ENCODE data around the gene C2.
"Not testable (repeated sequence)": the region's sequence is repeated elsewhere in the genome, so short reads cannot be mapped to it uniquely, and the experiment has no call there.

Gene C2

DNA sequence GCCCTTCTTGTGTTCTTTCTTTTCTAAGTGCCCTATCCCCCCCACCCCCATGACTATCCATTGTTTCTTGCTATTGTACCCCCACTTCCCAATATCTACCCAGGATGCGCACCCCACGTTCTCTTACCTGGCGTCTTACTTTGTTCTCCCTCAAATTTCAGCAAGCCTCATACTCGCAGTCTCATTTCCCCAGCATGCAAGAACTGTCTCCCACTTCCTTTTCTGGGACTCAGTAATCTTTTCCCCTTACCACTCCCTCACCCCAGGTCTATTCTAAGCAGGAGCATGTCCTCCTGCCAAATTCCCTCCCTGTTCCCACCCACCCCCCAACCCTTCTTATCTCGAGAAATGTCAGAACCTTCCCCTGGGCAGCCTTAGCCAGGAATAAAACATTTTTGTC, 28.3 kb upstream of the C2 start:
- no peak for DNase-seq (ENCODE audit: low read depth)

DNA sequence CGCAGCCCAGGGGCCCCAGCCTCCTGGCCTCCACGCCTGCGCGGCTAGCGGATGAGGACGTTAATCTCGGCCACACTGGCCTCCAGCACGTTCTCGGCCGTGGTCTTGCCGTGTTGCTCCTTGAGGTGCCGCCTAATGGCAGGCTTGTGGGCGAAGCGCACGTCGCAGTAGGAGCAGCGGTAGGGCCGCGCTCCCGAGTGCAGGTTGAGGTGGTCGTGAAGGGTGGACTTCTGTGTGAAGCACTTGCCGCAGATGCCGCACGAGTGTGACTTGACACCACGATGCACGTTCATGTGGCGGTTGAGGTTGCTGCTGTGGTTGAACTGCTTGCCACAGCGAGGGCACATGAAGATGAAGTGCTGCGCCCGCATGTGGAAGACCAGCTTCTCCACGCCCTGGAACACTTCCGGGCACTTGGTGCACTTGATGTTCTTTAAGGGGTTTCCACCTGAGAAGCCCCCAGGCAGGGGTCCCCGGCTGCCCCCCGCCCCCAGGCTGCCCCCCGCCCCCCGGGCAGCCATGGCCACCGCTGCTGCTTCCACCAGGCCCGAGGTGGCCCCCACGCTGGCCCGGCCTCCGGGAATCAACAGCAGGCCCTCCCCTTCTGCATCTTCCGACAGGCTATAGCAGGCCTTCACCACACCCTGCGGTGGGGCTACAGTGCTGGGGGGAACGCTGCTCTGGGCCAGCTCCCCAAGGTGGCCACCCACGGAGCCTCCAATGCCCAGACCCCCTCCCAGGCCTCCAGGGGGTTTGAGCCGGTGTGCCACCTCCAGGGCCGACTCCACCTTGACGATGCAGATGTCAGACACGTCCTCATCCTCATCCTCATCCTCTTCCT, 27.4 kb upstream of the C2 start:
- no peak for DNase-seq (ENCODE audit: low read depth)

DNA sequence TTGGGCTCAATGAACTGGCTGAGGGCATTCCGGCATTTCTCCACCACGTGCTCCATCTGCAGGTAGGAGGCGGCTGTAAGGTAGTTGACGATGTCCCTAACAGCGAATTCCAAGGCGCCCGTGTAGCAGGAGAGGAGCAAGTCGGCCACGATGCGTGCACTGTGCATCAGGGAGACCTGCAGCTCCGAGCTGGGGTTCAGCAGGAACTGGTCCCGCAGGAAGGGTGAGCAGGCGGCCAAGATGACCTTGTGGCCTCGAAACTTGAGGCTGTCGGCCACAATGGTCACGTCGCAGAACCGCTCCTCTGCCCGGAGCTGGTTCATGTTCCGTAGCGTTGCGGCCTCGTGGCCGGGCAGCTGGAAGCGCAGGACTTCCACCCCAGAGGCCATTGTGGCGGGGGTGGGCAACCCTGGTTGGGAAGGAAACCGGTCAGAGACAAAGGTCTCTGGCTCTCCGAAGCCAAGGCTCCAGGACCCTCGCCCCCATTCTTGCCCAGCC, 26.6 kb upstream of the C2 start:
- no peak for DNase-seq (ENCODE audit: low read depth)

DNA sequence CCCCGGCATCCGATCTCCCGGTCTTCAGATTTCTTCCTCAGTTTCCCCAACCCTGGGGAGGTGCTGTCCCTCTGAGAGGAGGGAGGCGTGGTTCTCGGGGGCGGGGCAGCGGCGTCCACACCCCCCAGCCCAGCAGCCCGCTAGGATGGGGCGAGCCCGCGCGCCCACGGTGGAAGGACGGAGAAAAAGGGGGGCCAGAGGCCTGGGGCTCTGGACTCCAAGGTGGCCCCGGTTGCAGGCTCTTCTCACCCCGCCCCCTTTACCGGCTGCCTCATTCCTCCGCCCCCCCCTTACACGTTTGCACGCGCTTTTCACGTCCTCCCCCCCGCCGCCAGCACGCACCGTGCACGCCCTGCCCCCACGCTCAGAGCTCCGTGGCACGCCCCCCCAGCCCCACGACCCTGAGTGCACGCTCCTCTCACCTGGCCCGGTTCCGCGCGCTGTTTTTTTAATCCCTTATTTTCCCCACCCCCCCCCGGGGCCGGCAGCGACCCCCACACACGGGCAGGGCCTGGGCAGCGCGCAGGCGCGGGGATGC, 26.0 kb upstream of the C2 start:
- no peak for DNase-seq (ENCODE audit: low read depth)

DNA sequence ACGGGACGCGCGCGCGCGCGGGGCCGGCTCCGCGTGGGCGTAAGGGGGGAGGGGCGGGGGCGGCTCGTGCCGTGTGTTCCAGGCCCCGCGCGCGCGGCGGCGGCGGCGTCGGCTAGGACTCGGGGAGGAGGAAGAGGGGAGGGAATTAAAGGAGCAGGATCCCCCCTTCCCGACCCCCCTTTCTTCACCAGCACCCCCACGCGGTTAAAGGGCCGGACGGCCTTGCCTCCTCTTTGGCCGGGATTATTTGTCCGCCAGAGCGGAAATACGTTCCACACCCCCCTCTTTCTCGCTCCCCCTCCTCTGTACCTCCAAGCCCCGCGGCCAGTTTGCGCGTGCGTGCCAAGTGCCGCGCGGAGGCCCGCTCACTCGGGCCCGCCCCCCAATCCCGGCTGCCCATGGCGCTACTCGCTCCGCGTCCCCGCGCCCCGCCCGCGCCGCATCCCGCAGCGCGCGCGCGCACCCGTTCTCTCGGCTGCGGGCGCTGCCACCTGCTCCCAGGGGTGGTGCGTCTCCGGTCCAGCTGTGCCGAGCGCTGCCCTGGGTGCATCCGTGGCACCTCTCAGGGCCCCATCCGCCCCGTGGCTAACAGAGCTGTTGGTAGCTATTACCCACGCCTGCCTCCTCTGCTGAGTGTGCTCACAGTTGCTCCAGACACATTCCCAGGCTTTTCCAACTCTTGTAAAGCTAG, 25.4 kb upstream of the C2 start, which contains the start of gene ZBTB12:
TSS of gene ZBTB12 (minus strand) at position 134 of the 691 bp plus-strand sequence. CDS start 781 bp downstream, outside the sequence.
- DNase-seq (ENCODE audit: low read depth): peak; percentile 83

DNA sequence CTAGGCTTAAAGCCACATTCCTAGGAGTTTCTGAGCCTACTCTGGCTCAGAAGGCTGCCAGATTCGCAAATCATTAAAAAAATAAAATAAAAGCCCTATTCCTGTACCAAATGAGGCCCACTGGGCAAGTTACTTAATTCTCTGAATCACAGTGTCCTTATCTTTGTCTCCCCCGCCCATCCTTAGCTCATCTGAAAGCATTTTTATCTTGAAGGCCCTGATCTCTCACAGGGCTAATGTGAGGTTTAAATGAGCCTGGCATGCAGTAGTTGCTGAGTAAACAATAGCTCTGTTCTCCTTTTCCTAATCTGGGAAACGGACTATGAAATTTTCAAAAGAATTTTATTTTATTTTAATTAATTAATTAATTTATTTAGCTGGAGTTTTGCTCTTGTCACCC, 23.6 kb upstream of the C2 start:
- DNase-seq (ENCODE audit: low read depth): no peak

DNA sequence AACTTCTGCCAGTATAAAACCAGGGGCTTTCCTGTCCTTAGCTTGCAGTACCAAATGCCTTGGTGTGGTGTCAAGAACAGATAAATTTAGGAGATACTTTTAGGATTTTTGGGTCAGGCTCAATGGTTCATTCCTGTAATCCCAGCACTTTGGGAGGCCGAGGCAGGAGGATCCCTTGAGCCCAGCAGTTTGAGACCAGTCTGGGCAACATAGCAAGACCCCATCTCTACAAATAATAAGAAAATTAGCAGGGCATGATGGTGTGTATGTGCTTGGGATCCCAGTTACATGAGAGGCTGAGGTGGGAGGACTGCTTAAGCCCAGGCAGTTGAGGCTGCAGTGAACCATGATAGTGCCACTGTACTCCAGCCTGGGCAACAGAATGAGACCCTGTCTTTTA, 22.5 kb upstream of the C2 start:
- DNase-seq (ENCODE audit: low read depth): no peak

DNA sequence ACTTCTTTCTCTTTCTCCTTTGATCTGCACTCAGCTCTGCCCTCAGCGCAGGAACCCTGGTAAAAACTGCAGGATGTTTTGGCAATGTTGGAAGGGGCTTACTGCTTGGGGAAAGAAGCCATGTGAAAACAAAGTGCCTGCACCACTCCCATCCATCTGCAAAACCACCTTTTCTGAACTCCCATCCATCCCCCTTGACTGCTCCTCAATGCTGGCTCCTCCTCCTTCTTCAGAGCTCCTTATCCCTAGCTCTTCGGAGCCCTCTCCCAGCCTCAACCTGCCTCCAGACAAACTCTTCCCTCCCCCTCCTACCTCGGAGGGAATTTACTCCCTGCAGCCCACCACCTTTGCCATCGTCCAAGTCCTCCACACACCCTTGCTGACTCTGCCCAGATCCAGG, 21.4 kb upstream of the C2 start:
- DNase-seq (ENCODE audit: low read depth): no peak

DNA sequence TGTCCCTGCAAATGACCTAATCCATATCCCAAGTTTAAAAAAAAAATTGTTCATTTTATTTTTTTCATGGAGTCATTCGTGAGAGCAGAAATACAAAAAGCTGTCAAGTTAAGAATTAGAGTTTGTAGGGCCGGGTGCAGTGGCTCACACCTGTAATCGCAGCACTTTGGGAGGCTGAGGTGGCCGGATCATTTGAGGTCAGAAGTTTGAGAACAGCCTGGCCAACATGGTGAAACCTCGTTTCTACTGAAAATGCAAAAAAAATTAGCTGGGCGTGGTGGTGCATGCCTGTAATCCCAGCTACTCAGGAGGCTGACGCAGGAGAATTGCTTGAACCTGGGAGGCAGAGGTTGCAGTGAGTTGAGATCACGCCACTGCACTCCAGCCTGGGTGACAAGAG, 20.8 kb upstream of the C2 start:
- DNase-seq (ENCODE audit: low read depth): not testable (repeated sequence)

DNA sequence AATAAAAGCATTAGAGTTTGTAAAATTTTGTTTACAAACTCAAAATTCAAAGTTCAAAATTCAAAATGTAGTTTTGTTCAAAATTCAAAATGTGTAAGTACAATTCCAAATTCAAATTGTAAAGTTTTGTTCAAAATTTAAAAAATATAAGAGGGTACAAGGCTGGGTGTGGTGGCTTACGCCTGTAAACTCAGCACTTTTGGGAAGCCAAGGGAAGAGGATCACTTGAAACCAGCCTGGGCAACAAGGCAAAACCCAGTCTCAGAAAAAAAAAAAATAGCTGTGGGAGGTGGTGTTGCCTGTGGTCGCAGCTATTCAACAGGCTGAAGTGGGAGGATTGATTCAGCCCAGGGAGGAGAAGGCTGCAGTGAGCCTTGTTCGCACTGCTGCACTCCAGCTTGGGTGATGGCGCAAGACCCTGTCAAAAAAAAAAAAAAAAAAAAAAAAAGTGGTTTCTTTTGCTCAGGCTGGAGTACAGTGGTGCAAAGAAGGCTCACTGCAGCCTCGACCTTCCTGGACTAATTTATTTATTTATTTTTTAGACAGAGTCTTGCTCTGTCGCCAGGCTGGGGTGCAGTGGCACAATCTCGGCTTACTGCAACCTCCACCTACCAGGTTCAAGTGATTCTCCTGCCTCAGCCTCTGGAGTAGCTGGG, 20.2 kb upstream of the C2 start:
- DNase-seq (ENCODE audit: low read depth): no peak

DNA sequence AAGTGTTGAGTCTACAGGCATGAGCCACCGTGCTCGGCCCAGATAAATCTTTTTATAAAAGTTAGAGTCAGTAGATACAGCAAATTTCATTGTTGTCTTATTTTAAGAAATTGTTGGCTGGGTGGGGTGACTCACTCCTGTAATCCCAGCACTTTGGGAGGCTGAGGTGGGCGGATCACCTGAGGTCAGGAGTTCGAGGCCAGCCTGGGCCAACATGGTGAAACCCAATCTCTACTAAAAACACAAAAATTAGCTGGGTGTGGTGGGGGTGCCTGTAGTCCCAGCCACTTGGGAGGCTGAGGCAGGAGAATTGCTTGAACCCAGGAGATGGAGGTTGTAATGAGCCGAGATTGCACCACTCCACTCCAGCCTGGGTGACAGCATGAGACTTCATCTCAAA, 19.3 kb upstream of the C2 start:
- DNase-seq (ENCODE audit: low read depth): not testable (repeated sequence)

DNA sequence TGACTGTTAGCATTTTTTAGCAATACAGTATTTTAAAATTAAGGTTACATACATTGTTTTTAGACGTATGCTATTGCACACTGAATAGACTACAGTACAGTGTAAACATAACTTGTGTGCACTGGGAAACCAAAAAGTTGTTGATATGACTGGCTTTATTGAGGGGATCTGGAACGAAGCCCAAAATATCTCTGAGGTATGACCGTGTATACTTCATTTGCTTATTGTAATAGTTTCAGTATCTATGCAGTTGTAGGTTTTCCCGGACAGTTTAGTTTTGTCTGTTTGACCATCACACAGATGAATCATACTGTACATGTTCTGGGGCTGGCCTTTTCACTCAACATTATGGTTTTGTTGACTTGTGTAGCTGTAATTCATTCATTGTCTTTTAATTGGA, 18.7 kb upstream of the C2 start:
- DNase-seq (ENCODE audit: low read depth): peak; percentile 60

DNA sequence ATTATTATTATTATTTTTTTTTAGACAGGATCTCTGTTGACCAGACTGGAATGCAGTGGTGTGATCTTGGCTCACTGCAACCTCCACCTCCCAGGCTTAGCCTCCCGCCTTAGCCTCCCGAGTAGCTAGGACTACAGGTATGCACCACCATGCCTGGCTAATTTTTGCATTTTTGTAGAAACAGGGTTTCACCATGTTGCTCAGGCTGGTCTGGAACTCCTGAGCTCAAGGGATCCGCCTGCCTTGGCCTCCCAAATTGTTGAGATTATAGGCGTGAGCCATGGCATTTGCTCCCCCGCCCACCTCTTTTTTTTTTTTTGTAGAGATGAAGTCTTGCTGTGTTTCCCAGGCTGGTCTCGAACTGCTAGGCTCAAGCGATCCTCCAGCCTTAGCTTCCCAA, 18.2 kb upstream of the C2 start:
- DNase-seq (ENCODE audit: low read depth): not testable (repeated sequence)

DNA sequence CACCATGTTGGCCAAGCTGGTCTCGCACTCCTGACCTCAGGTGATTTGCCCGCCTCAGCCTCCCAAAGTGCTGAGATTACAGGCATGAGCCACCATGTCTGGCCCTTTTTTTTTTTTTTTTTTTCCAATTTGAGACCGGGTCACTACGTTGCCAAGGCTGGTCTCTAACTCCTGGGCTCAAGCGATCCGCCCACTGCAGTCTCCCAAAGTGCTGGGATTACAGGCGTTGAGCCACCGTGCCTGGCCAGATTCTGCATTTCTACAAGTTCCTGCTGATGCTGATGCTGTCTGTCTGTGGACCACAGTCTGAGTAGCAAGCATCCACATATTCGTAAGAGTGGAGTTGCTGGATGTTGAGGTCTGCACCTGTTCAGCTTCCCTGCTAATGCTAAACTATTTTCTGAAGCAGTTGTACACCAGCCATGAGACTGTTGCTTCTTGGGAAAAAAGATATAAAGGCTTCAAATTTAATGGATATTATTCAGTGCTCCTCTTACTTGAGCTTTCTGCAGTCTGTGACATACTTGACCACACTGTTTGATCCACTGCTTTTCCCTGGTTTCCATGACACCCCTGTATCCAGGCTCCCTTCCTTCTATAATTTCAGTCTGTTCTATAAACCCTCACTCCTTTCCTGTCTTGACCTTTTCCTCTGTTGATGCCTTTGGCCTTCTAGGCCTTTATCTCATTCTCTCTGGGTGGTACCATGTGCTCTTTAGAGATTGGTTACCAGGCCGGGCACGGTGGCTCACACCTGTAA, 15.5 kb upstream of the C2 start:
- DNase-seq (ENCODE audit: low read depth): no peak

DNA sequence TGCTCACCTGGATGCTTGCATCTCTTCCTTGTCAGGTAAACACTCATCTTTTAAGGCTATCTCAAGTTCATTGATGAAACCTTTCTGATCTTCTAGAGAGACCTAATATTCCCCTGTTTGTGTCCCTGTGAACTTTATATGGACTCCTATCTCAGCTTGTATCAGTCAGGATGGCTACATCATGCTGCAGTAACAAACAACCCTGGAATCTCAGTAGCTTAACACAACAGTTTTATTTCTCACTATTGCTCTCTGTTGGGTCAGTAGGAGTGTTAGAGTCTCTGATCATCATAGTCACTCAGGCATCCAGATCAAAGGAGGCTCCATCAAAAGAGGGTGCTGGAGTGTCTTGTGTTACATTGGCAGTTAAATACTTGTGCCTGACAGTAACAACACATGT, 12.2 kb upstream of the C2 start:
- DNase-seq (ENCODE audit: low read depth): no peak

DNA sequence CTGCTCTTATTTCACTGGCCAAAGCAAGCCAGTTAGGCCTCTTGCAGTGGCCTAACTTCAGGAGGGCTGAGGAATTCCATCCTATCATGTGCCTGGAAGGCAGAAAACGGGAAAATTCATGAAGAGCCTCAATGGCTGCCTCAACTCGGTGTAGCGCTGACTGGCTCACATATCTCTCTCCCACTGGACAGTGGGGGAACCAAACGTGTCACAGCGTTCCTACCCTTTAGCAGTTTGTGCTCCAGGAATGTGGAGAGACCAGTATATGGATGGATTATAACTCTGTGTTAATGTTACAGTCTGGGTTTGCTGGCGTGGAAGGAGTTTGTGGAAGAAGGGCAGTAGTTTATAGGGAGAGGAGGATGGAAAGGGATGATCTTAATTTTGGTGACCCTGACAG, 11.8 kb upstream of the C2 start:
- DNase-seq (ENCODE audit: low read depth): no peak

DNA sequence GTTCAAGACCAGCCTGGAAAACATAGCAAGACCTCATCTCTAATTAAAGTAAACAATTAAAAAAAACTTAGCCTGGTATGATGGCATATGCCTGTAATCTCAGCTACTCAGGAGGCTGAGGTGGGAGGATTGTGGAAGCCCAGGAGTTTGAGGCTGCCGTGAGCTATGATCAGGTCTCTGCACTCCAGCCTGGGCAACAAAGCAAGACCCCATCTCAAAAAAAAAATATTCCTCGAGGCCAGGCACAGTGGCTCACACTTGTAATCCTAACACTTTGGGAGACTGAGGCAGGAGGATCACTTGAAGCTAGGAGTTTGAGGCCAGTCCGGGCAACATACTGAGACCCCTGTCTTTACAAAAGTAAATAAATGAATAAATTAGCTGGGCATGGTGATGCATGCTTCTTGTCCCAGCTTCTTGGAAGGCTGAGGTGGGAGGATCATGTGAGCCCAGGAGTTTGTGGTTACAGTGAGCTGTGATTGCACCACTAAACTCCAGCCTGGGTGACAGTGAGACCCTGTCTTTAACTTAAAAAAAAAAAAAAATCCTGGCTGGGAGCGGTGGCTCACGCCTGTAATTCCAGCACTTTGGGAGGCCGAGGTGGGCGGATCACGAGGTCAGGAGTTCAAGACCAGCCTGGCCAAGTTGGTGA, 9.3 kb upstream of the C2 start:
- DNase-seq (ENCODE audit: low read depth): no peak

DNA sequence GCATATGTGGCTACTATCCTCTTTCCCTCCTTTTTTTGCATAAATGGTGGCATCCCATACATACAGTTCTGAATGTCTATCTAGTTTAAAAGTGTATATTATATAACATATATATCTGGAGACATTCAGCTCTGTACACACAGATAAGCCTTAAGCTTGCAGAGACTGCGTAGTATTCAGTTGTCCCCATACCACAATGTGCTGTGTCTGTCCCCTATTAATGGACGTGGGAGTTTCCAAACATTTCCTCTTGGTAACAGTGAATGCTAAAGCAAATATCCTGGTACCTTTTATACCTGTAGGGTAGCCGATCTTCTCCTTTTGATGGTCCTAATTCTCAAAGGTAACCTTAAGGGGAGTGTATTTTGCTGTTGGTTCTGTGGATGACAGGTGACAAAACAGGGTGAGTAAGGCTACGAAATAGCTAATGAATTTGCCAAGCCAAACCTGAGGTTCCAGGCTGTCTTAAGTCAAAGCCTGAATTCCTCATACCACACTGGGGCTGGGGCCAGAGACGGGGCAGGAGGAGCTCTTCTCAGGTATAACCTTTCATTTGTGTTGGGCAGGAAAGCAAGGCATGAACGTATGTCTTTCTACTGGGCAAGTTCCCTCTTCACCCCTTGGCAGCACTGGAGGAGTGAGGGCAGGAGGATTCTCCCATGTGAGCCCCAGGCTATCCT, 7.8 kb upstream of the C2 start:
- DNase-seq (ENCODE audit: low read depth): no peak

DNA sequence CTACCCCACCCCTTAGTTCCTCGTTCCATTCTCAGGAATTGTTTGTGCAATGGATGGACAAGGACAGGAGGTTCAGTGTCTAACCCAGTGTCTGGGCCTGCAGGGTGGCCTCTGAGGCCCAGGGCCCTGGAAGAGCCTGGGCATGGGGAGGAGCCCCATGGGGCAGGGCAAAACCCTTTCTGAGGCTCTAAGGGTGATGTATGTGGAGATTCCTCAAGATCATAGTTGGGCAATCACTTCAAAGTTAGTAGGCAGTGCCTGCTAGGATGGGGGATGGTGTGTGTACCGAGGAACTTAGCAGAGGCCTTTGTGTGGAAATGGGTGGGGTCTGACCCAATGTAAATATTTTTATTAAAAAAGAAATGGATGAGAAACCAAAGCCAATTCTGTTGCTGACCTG, 6.7 kb upstream of the C2 start:
- no peak for DNase-seq (ENCODE audit: low read depth)

DNA sequence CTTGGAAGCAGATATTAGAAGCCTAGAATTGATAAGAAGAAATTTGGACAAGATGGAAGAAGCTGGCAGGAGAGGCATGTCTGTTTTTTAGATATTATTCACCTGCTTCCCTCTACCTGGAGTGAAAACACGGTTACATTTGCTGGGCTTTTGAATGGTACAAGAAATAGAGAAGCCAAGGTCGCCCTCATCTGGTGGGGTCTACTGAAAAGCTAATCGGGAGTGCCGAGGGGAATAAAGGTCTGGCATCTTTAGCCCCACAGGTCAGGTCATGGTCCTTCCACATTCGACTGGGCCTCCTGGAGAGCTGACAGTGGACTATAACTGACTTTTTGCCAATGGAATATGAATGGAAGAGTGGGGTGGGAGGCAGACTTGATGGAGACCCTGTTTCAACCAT, 4.6 kb upstream of the C2 start:
- DNase-seq (ENCODE audit: low read depth): no peak

Data from non-pigmented ciliary epithelial cell (primary cell).